HepG2 (cell line): Measurements from ENCODE around the gene FGF19. TPM values are rescaled to one million over a fixed set of nuclear protein-coding genes. Genes with fewer than 3 reads are reported as not detected.

Experiments used
- CBX1 ChIP-seq: IDR thresholded peaks from one replicate; pipeline ENCODE4 v1.6.1; 2016; ENCODE audit warnings: antibody characterized with exemption, low read depth
- HNF4G ChIP-seq, 2 experiments: sonication (generic) in 1 of 2; formaldehyde crosslinking in 1 of 2; IDR thresholded peaks; 2 replicates each; pipeline versions ENCODE4 v1.4.0 to v1.6.1; 2011 to 2020; ENCODE audit warnings: borderline replicate concordance in 2 of 2, low read depth in 2 of 2, mild to moderate bottlenecking in 2 of 2, low read length in 1 of 2, missing genetic modification reagents in 1 of 2, moderate library complexity in 1 of 2
- HOXA5 ChIP-seq: sonication (generic); formaldehyde crosslinking; IDR thresholded peaks from 2 replicates; pipeline ENCODE4 v1.4.0; 2020; ENCODE audit warnings: missing genetic modification reagents
- KAT2B ChIP-seq: fragments of 150-350 bp; IDR thresholded peaks from 2 replicates; pipeline ENCODE4 v1.6.1; 2014; ENCODE audit warnings: low read depth, low read length, borderline replicate concordance
- KMT2B ChIP-seq: IDR thresholded peaks from 2 replicates; pipeline ENCODE4 v1.6.1; 2016; ENCODE audit warnings: missing genetic modification reagents, missing compliant biosample characterization
- MXI1 ChIP-seq: IDR thresholded peaks from 3 replicates; pipeline ENCODE4 v1.6.1; 2012; ENCODE audit warnings: low read depth, low read length, inconsistent platforms, borderline replicate concordance
- RNF219 ChIP-seq: sonication (generic); formaldehyde crosslinking; IDR thresholded peaks from 2 replicates; pipeline ENCODE4 v1.5.0; 2020; ENCODE audit warnings: mild to moderate bottlenecking, missing genetic modification reagents
- YEATS2 ChIP-seq: sonication (generic); formaldehyde crosslinking; IDR thresholded peaks from 2 replicates; pipeline ENCODE4 v1.4.0; 2020; ENCODE audit warnings: missing genetic modification reagents, borderline replicate concordance
- ZNF224 ChIP-seq: sonication (generic); formaldehyde crosslinking; IDR thresholded peaks from 2 replicates; pipeline ENCODE4 v1.5.0; 2020; ENCODE audit warnings: mild to moderate bottlenecking, missing genetic modification reagents
- ZNF354B ChIP-seq: sonication (generic); formaldehyde crosslinking; IDR thresholded peaks from 2 replicates; pipeline ENCODE4 v1.8.0; 2022; ENCODE audit warnings: mild to moderate bottlenecking, missing genetic modification reagents
- ZNF501 ChIP-seq: sonication (generic); formaldehyde crosslinking; IDR thresholded peaks from 2 replicates; pipeline ENCODE4 v1.5.1; 2020; ENCODE audit warnings: mild to moderate bottlenecking, moderate library complexity, missing genetic modification reagents
- ZNF614 ChIP-seq: IDR thresholded peaks from 2 replicates; pipeline ENCODE4 v1.6.1; 2018; ENCODE audit warnings: missing biosample characterization, missing genetic modification reagents, inconsistent platforms, borderline replicate concordance
- ZNF646 ChIP-seq: sonication (generic); formaldehyde crosslinking; IDR thresholded peaks from 2 replicates; pipeline ENCODE4 v1.9.0; 2021; ENCODE audit warnings: mild to moderate bottlenecking, missing genetic modification reagents
- polyA plus RNA-seq, 8 experiments: library from polyadenylated mRNA; depleted of rRNA in 3 of 8; stranded (reverse) in 7 of 8; unstranded in 1 of 8; fragments of >200 nt; fragmentation: Illumina TruSeq in 4 of 8; extraction: Trizol in 4 of 8; gene quantifications; 2 replicates each; pipeline versions ENCODE4 v1.2.1 to v1.2.3, GENCODE V29; 2011 to 2016; ENCODE audit warnings: low read depth in 4 of 8, missing spikeins in 1 of 8, mixed read lengths in 1 of 8; ENCODE audit not compliant: insufficient read depth in 1 of 8
- total RNA-seq, 5 experiments: library from RNA; depleted of rRNA; stranded (reverse); fragments of >200 nt; fragmentation: Illumina TruSeq; extraction: Trizol; gene quantifications; 2 replicates each; pipeline ENCODE4 v1.2.3, GENCODE V29; 2016; ENCODE audit warnings: low read depth in 1 of 5
- TF ChIP-seq, protein P1 (sequence below), 2 experiments: IDR thresholded peaks; 2 replicates each; pipeline ENCODE4 v1.6.1; 2011 to 2012; ENCODE audit warnings: low read length in 2 of 2, borderline replicate concordance in 1 of 2, low read depth in 1 of 2, mild to moderate bottlenecking in 1 of 2, moderate library complexity in 1 of 2

Gene FGF19
- total and polyA plus RNA-seq, 2 of the 13 experiments (the other 11 are each of a cell fraction or from before 2014, with no cell fraction given), result 0.07 TPM; not detected in 1

GRCh38 chr11:69667619-69668604, 35.9 kb downstream of the FGF19 start (continued):
- TF ChIP-seq RNF219 (CRISPR knock-in tag) (no peak), CBX1 (no peak), ZNF354B (CRISPR knock-in tag) (no peak), ZNF646 (CRISPR knock-in tag) (no peak), ZNF501 (CRISPR knock-in tag) (no peak; the same call in 1 of the 2 replicates), ZNF224 (CRISPR knock-in tag) (peak; percentile 12; the same call in 1 of the 2 replicates), HOXA5 (CRISPR knock-in tag) (no peak; the same call in none of the 2 replicates), MXI1 (peak; percentile 70; the same call in 1 of the 3 replicates), KAT2B (no peak), HNF4G (IDR thresholded peaks at IDR 0.05; ENCODE audit: borderline replicate concordance, low read depth, low read length) (no peak; the same call in 1 of the 2 replicates), HNF4G (CRISPR knock-in tag; IDR thresholded peaks at IDR 0.05; ENCODE audit: borderline replicate concordance, low read depth) (peak; percentile 74; the same call in 1 of the 2 replicates), ZNF614 (CRISPR knock-in tag) (peak; percentile 81; the same call in 1 of the 2 replicates), YEATS2 (CRISPR knock-in tag) (peak; percentile 68; the same call in 1 of the 2 replicates), KMT2B (CRISPR knock-in tag) (peak; percentile 72; the same call in 1 of the 2 replicates)
- TF ChIP-seq, protein P1, sequence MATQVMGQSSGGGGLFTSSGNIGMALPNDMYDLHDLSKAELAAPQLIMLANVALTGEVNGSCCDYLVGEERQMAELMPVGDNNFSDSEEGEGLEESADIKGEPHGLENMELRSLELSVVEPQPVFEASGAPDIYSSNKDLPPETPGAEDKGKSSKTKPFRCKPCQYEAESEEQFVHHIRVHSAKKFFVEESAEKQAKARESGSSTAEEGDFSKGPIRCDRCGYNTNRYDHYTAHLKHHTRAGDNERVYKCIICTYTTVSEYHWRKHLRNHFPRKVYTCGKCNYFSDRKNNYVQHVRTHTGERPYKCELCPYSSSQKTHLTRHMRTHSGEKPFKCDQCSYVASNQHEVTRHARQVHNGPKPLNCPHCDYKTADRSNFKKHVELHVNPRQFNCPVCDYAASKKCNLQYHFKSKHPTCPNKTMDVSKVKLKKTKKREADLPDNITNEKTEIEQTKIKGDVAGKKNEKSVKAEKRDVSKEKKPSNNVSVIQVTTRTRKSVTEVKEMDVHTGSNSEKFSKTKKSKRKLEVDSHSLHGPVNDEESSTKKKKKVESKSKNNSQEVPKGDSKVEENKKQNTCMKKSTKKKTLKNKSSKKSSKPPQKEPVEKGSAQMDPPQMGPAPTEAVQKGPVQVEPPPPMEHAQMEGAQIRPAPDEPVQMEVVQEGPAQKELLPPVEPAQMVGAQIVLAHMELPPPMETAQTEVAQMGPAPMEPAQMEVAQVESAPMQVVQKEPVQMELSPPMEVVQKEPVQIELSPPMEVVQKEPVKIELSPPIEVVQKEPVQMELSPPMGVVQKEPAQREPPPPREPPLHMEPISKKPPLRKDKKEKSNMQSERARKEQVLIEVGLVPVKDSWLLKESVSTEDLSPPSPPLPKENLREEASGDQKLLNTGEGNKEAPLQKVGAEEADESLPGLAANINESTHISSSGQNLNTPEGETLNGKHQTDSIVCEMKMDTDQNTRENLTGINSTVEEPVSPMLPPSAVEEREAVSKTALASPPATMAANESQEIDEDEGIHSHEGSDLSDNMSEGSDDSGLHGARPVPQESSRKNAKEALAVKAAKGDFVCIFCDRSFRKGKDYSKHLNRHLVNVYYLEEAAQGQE (IDR thresholded peaks at IDR 0.05; ENCODE audit: borderline replicate concordance in 1 of 2, low read depth in 1 of 2, low read length in 2 of 2), result peak in 1 of 2 experiments; percentile 61; a peak in 1 of 4 replicates
